Endothelial cell (in vitro differentiated cells): Measurements from ENCODE around the gene MAPKAP1. TPM values are rescaled to one million over a fixed set of nuclear protein-coding genes. Genes with fewer than 3 reads are reported as not detected.

ENCODE experiments used
- DNase-seq: peaks from one replicate; pipeline ENCODE4 v3.0.0; 2021; ENCODE audit warnings: low spot score
- H3K27ac Mint-ChIP-seq: one replicate; pipeline ENCODE4 v1.8.0; 2021; ENCODE audit warnings: mixed read lengths, inconsistent platforms; ENCODE audit not compliant: unreplicated experiment
- H3K27me3 Mint-ChIP-seq: one replicate; pipeline ENCODE4 v1.8.0; 2021; ENCODE audit warnings: mild to moderate bottlenecking, moderate library complexity, mixed read lengths, inconsistent platforms; ENCODE audit not compliant: unreplicated experiment
- H3K36me3 Mint-ChIP-seq: one replicate; pipeline ENCODE4 v1.8.0; 2021; ENCODE audit warnings: mild to moderate bottlenecking, low read depth, mixed read lengths, inconsistent platforms; ENCODE audit not compliant: unreplicated experiment
- H3K4me1 Mint-ChIP-seq: one replicate; pipeline ENCODE4 v1.8.0; 2021; ENCODE audit warnings: mild to moderate bottlenecking, mixed read lengths, inconsistent platforms; ENCODE audit not compliant: unreplicated experiment
- H3K4me3 Mint-ChIP-seq: one replicate; pipeline ENCODE4 v1.8.0; 2021; ENCODE audit warnings: mild to moderate bottlenecking, mixed read lengths, inconsistent platforms; ENCODE audit not compliant: unreplicated experiment
- H3K9me3 Mint-ChIP-seq: one replicate; pipeline ENCODE4 v1.8.0; 2021; ENCODE audit warnings: mixed read lengths, inconsistent platforms; ENCODE audit not compliant: unreplicated experiment
- CTCF ChIP-seq: fragments of 200-600 bp; sonication (generic); IDR thresholded peaks from one replicate; pipeline ENCODE4 v1.5.0; 2021; ENCODE audit warnings: antibody characterized with exemption; ENCODE audit not compliant: unreplicated experiment
- total RNA-seq: library from RNA; stranded (reverse); fragmentation: NEBNext Ultra II Directional; extraction: Animal tissue kit (Norgen Biotek cat#: 25700); gene quantifications from one replicate; pipeline ENCODE4 v1.2.1, GENCODE V29; 2021; ENCODE audit not compliant: unreplicated experiment

MAPKAP1 gene
- total RNA-seq, 1 donor from 2014 or later: 74.6 TPM

GRCh38 chr9:125492719-125493118 is 214.3 kb downstream of the MAPKAP1 start:
- DNase-seq: no peak
- no peak overlapping the region for H3K27ac Mint-ChIP-seq
- H3K27me3 Mint-ChIP-seq: peaks cover 5% of the 10 kb centered on the region
- peaks cover 10% of the 10 kb centered on the region for H3K4me1 Mint-ChIP-seq
- H3K9me3 Mint-ChIP-seq: no peaks in the 10 kb centered on the region
- TF ChIP-seq CTCF: no peak
- no peaks in the 10 kb centered on the region for H3K36me3 Mint-ChIP-seq
- no peak overlapping the region for H3K4me3 Mint-ChIP-seq

- no peak overlapping the region for H3K4me3 Mint-ChIP-seq
- H3K36me3 Mint-ChIP-seq: no peaks in the 10 kb centered on the region
- no peak overlapping the region for H3K27ac Mint-ChIP-seq
Measured at GRCh38 chr9:125487842-125488241, 219.2 kb downstream of the MAPKAP1 start.

GRCh38 chr9:125486576-125486975 is 220.4 kb downstream of the MAPKAP1 start:
- no peak for DNase-seq
- H3K36me3 Mint-ChIP-seq: no peaks in the 10 kb centered on the region
- peaks cover 5% of the 10 kb centered on the region for H3K27me3 Mint-ChIP-seq
- no peaks in the 10 kb centered on the region for H3K4me1 Mint-ChIP-seq
- H3K4me3 Mint-ChIP-seq: no peak overlapping the region
- no peak overlapping the region for H3K27ac Mint-ChIP-seq
- no peak for TF ChIP-seq CTCF
- H3K9me3 Mint-ChIP-seq: no peaks in the 10 kb centered on the region

More at GRCh38 chr9:125487842-125488241, 219.2 kb downstream of the MAPKAP1 start:
- Mint-ChIP-seq H3K4me1 (no peaks in the 10 kb centered on the region), H3K27me3 (peaks cover 5% of the 10 kb centered on the region), H3K9me3 (no peaks in the 10 kb centered on the region)
- DNase-seq: no peak
- TF ChIP-seq CTCF: no peak

- H3K4me1 Mint-ChIP-seq: no peaks in the 10 kb centered on the region
- peaks cover 5% of the 10 kb centered on the region for H3K27me3 Mint-ChIP-seq
- no peaks in the 10 kb centered on the region for H3K9me3 Mint-ChIP-seq
- H3K27ac Mint-ChIP-seq: no peak overlapping the region
- no peak for DNase-seq
- H3K36me3 Mint-ChIP-seq: no peaks in the 10 kb centered on the region
- TF ChIP-seq CTCF: no peak
- no peak overlapping the region for H3K4me3 Mint-ChIP-seq
Measured at GRCh38 chr9:125486152-125486508, 220.9 kb downstream of the MAPKAP1 start.

GRCh38 chr9:125485471-125486151 is 221.4 kb downstream of the MAPKAP1 start:
- Mint-ChIP-seq H3K9me3 (no peaks in the 10 kb centered on the region), H3K27ac (no peak overlapping the region), H3K36me3 (no peaks in the 10 kb centered on the region), H3K4me3 (no peak overlapping the region), H3K4me1 (no peaks in the 10 kb centered on the region), H3K27me3 (peaks cover 5% of the 10 kb centered on the region)
- no peak for DNase-seq
- TF ChIP-seq CTCF: no peak
